AG09319 (cell line): ENCODE measurements around the gene ABCC4.

Source experiments
- DNase-seq: peaks from one replicate; pipeline ENCODE4 v3.0.0-alpha.2; 2010; ENCODE audit warnings: low read depth; ENCODE audit errors: extremely low read depth
- TF ChIP-seq, protein P1 (sequence below): IDR thresholded peaks from 2 replicates; pipeline ENCODE4 v1.5.1; 2011; ENCODE audit warnings: low read depth, mild to moderate bottlenecking, inconsistent platforms, low read length, moderate library complexity

Gene ABCC4

DNA sequence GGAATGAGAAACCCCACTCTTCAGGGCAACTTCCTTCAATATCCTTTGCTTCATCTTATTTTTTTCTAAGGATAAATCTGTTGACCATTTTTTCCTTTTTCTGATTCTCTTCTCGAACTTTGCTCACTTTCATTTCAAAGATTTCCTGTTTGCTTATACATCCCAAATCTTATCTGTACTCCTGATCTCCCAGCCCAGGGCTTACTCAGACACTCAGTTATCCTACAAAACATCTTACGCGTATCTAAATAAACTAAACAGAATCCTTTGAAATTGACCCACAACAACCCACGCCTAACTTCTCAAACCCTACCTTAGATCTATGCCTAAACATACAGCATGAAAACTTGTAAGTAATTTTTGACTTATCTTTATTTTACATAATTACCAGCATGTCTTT lies 179.2 kb downstream of the ABCC4 start:
- DNase-seq, result no peak

DNA sequence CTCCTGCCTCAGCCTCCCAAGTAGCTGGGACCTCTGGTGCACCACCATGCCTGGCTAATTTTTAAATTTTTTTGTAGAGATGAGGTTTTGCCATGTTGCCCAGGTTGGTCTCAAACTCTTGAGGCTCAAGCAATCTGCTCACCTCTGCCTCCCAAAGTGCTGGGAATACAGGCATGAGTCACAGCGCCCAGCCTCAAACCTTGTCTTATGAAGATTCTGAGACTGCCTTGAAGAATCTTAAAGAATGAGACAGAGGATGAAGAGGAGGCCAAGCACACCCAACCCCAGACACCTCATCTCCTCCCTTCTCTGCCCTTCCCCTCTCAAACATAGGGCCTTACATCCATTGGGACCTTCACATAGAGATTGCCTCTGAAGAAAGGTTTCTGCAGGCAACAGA lies 179.7 kb downstream of the ABCC4 start:
- TF ChIP-seq, protein P1, sequence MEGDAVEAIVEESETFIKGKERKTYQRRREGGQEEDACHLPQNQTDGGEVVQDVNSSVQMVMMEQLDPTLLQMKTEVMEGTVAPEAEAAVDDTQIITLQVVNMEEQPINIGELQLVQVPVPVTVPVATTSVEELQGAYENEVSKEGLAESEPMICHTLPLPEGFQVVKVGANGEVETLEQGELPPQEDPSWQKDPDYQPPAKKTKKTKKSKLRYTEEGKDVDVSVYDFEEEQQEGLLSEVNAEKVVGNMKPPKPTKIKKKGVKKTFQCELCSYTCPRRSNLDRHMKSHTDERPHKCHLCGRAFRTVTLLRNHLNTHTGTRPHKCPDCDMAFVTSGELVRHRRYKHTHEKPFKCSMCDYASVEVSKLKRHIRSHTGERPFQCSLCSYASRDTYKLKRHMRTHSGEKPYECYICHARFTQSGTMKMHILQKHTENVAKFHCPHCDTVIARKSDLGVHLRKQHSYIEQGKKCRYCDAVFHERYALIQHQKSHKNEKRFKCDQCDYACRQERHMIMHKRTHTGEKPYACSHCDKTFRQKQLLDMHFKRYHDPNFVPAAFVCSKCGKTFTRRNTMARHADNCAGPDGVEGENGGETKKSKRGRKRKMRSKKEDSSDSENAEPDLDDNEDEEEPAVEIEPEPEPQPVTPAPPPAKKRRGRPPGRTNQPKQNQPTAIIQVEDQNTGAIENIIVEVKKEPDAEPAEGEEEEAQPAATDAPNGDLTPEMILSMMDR, result no peak
- DNase-seq, result no peak

More for the DNA sequence above, 179.2 kb downstream of the ABCC4 start:
- TF ChIP-seq, protein P1, result no peak

DNA sequence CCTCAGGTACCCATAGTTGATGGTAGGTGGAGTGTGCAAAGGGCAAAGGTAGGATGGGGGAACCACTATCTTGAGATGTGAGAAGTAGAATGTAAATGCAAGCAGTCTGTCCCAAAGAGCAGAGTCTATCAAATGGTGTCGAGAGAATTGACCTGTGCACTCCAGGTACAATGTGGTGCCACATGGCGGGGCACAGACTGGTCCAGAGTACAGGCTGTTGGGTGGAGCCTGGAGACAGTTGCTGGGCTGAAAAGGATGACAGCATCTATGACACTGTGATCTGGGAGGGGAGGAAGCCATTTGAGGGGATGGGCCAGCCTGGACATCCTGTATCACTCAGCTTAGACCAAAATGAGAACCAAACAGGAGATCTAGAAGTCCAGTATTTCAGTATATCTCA lies 180.6 kb downstream of the ABCC4 start:
- DNase-seq, result no peak
- TF ChIP-seq, protein P1, result no peak

DNA sequence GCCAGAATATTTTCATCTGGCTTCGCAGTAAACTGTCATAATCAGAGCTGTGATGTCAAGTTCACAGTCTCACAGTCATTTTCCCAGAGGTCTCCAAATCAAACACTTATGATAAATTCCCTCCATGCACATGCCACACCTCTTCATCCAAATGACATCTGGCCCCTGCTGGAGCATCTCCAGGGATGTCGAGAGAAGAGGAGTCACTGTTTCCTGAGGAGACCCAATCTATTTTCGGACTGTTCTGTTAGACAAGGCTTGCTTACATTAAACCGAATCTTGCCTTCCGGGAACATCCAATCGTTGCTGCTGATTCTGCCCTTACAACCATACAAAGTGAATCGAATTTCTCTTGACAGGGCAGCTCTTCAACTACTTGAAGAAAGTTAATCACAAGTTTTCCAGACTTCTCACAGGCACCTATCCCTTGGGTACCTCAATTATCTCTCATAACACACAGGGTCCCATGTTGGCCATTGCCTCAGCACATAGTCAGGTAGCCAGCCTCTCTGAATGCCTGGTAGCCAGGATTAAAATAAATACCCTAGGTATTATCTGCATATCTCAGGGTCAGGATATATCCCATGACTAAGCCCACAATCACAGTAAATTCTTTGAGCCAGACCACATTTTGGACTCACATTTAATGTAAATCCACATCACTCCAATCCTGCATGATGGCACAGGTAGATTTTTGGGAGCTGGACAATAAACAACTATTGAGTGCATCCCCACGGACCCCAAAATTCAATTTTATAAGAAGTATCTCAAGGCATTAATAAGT lies 182.5 kb downstream of the ABCC4 start:
- no peak for DNase-seq
- TF ChIP-seq, protein P1, result no peak

DNA sequence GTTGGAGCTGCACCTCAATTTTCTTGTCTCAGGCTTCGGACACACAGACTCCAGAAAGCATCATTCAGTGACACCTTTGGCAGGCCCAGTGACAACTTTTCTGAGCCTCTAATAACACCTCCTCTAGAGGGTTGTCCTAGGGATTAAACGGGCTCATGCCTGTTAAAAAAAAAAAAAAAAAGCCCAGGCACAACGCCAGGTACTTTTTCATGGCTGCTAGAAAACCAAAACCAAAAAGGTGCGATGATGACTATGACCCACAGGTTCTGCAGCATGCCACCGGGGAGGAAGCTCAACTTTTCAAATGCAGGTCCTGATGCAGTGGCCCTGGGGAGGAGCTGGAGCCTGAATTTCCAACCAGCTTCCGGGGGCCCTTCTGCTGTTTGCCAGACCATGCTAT lies 184.2 kb downstream of the ABCC4 start:
- no peak for DNase-seq
- TF ChIP-seq, protein P1, result no peak

DNA sequence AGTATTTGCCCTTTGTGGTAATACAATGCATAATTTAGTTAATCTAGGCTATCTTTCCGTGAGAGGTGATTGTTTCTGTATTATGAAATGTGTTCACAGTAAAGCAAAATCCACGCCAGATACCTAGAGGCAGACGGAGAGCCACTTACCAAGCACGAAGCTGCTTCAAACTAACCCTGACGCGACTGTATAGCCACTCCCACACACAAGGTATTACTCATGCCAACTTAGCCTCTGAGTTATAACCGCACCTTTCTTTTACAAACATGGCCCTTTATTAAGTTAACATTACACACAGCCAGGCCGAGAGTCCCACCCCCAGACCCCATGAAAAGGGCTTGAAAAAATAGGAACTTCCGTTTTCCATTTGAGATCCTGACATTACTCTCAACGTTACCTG lies 185.7 kb downstream of the ABCC4 start:
- TF ChIP-seq, protein P1, result no peak
- no peak for DNase-seq

DNA sequence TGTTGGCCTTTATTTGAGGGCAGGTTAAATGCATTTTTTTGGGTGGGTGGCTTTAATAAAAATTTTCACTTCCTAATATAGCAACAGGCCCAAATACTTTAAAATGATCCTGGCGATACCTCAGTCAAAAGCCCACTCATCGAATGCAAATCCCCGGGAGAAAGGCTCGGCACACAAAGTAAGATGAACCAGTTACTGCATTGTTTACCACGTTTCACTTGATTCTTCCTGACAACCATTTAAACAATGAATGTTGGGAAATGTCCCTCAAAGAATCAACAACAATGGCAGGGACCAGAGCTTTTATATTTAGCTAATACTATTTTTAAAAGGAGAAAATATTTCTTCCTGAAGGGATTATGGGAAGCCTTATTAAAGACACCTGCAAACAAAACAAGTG lies 187.7 kb downstream of the ABCC4 start:
- DNase-seq, result no peak
- TF ChIP-seq, protein P1, result no peak
